GM12878 (cell line): ENCODE measurements around the gene TRIM9.

ENCODE experiments used
- CHD2 ChIP-seq: IDR thresholded peaks from 2 replicates; pipeline ENCODE4 v1.6.1; 2011; ENCODE audit warnings: low read depth, low read length, improper control_type of control experiment, borderline replicate concordance
- EP300 ChIP-seq, 2 experiments: fragments of 150-350 bp in 1 of 2; IDR thresholded peaks; 2 replicates each; pipeline ENCODE4 v1.6.1; 2011 to 2012; ENCODE audit warnings: low read depth in 2 of 2, low read length in 2 of 2, borderline replicate concordance in 1 of 2, improper control_type of control experiment in 1 of 2, inconsistent platforms in 1 of 2; ENCODE audit not compliant: control insufficient read depth in 1 of 2

GRCh38 chr14:51081712-51082111, 13.2 kb downstream of the TRIM9 start:
- TF ChIP-seq EP300 (IDR thresholded peaks at IDR 0.05; ENCODE audit: borderline replicate concordance in 1 of 2, control insufficient read depth in 1 of 2, low read depth in 2 of 2, low read length in 2 of 2), result no peak
- no peak for TF ChIP-seq CHD2
